ENCODE results near the gene GNB4. TPM values are rescaled to one million over a fixed set of nuclear protein-coding genes. Genes with fewer than 3 reads are reported as not detected.

Gene GNB4
- total RNA-seq, 2 donors from 2014 or later = 3.1 to 10.4 TPM

- H3K4me3 ChIP-seq = peak overlapping the region; percentile 36
- TF ChIP-seq, protein P1, sequence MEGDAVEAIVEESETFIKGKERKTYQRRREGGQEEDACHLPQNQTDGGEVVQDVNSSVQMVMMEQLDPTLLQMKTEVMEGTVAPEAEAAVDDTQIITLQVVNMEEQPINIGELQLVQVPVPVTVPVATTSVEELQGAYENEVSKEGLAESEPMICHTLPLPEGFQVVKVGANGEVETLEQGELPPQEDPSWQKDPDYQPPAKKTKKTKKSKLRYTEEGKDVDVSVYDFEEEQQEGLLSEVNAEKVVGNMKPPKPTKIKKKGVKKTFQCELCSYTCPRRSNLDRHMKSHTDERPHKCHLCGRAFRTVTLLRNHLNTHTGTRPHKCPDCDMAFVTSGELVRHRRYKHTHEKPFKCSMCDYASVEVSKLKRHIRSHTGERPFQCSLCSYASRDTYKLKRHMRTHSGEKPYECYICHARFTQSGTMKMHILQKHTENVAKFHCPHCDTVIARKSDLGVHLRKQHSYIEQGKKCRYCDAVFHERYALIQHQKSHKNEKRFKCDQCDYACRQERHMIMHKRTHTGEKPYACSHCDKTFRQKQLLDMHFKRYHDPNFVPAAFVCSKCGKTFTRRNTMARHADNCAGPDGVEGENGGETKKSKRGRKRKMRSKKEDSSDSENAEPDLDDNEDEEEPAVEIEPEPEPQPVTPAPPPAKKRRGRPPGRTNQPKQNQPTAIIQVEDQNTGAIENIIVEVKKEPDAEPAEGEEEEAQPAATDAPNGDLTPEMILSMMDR (IDR thresholded peaks at IDR 0.05) = no peak
- DNase-seq = no peak
- H3K36me3 ChIP-seq = no peaks in the 10 kb centered on the region
- H3K9ac ChIP-seq (ENCODE audit: low read depth in 2 of 2, low read length in 2 of 2) = no peak overlapping the region
- intact Hi-C loops (cut with DNase I) = no loop called here
- H3K27ac ChIP-seq = peak overlapping the region; percentile 79
- H3K27me3 ChIP-seq = no peaks in the 10 kb centered on the region
- H3K9me3 ChIP-seq = no peaks in the 10 kb centered on the region
- no peaks in the 10 kb centered on the region for H3K4me1 ChIP-seq
These were observed 900 bp upstream of the GNB4 start for GRCh38 chr3:179452176-179452564.

DNA sequence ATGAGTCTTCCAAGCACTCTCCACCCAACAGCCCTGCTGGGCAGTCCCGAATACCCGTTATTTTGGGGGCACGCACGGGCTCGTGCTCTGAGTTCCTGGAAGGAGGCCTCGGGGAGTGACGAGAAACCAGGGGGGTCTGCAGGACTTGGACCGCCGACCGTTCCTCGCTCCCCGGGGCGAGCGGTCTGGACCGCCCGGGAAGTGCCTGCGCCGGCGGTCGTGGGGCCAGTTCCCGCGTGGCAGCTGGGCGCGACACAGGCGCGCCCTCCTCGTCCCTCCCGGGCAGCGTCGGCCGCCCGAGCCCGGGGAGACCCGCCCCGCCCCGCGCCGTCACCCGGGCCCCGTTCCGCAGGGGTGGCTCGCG, 387 bp downstream of the GNB4 start:
- peak overlapping the region; percentile 61 to 68 for H3K9ac ChIP-seq (ENCODE audit: low read depth in 2 of 2, low read length in 2 of 2)
- H3K27me3 ChIP-seq = no peaks in the 10 kb centered on the region
- DNase-seq = peak; percentile 25
- TF ChIP-seq, protein P1 (IDR thresholded peaks at IDR 0.05) = no peak
- intact Hi-C loops (cut with DNase I) = no loop called here
- no peaks in the 10 kb centered on the region for H3K9me3 ChIP-seq
- peak overlapping the region; percentile 36 for H3K4me3 ChIP-seq
- H3K27ac ChIP-seq = peak overlapping the region; percentile 79
- H3K36me3 ChIP-seq = no peaks in the 10 kb centered on the region
- no peaks in the 10 kb centered on the region for H3K4me1 ChIP-seq

- Histone ChIP-seq H3K4me1 (no peaks in the 10 kb centered on the region), H3K27ac (peak overlapping the region; percentile 79), H3K36me3 (no peaks in the 10 kb centered on the region), H3K9me3 (no peaks in the 10 kb centered on the region), H3K27me3 (no peaks in the 10 kb centered on the region), H3K4me3 (peak overlapping the region; percentile 36), H3K9ac (ENCODE audit: low read depth in 2 of 2, low read length in 2 of 2) (peak overlapping the region in 1 of 2 donors; percentile 61)
- TF ChIP-seq, protein P1 (IDR thresholded peaks at IDR 0.05) = no peak
- intact Hi-C loops (cut with DNase I) = no loop called here
- no peak for DNase-seq
These were observed 989 bp downstream of the GNB4 start for GRCh38 chr3:179450261-179450701.

DNA sequence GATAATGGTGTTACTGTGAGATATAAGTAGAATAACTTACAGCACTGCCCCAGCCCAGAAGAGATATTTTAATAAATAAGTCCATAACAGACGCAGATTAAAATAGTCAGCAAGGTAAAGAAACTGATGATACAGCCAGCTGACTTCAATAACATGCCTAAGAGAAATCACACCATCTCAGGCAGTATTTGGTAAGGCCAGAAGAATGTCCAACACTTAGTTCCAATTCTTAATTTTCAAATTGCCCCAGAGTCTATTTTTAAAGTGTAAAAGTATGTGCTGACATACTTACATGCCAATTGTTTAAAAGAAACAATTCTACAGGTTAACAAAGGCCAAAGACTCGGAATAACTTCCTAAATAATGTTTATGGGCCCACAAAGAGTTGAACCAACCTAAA, 1.6 kb downstream of the GNB4 start:
- H3K9ac ChIP-seq (ENCODE audit: low read depth in 2 of 2, low read length in 2 of 2) = no peak overlapping the region
- intact Hi-C loops (cut with DNase I) = loop anchor here (5.0 to 10.0 kb wide), 2 partner anchors 85 to 108 kb away; no protein-coding TSS in a partner anchor
- peak overlapping the region; percentile 36 for H3K4me3 ChIP-seq

GRCh38 chr3:179447251-179447650, 4.0 kb downstream of the GNB4 start:
- H3K27me3 ChIP-seq = no peaks in the 10 kb centered on the region
- intact Hi-C loops (cut with DNase I) = loop anchor here (5.0 to 10.0 kb wide), 2 partner anchors 88 to 110 kb away; no protein-coding TSS in a partner anchor
- TF ChIP-seq, protein P1 (IDR thresholded peaks at IDR 0.05) = no peak
- no peak overlapping the region for H3K9ac ChIP-seq (ENCODE audit: low read depth in 2 of 2, low read length in 2 of 2)
- no peaks in the 10 kb centered on the region for H3K9me3 ChIP-seq
- H3K4me1 ChIP-seq = no peaks in the 10 kb centered on the region
- H3K27ac ChIP-seq = no peak overlapping the region
- DNase-seq = no peak
- no peak overlapping the region for H3K4me3 ChIP-seq
- H3K36me3 ChIP-seq = no peaks in the 10 kb centered on the region

More for the DNA sequence above, 1.6 kb downstream of the GNB4 start:
- TF ChIP-seq, protein P1 (IDR thresholded peaks at IDR 0.05) = no peak
- Histone ChIP-seq H3K27me3 (no peaks in the 10 kb centered on the region), H3K9me3 (no peaks in the 10 kb centered on the region), H3K27ac (peak overlapping the region; percentile 79), H3K36me3 (no peaks in the 10 kb centered on the region), H3K4me1 (no peaks in the 10 kb centered on the region)
- no peak for DNase-seq

Data from colonic mucosa (tissue), 4 donors.